Astrocyte of the cerebellum (primary cell): ENCODE results near the gene DPP6.

Experiments
- DNase-seq: peaks from one replicate; pipeline ENCODE4 v3.0.0-alpha.2; 2011; ENCODE audit warnings: low read depth
- H3K4me3 ChIP-seq: 2 replicates; pipeline ENCODE4 v1.5.1; 2011; ENCODE audit warnings: mild to moderate bottlenecking, low read depth, low read length, moderate library complexity
- CTCF ChIP-seq: IDR thresholded peaks from 2 replicates; pipeline ENCODE4 v1.5.1; 2012; ENCODE audit warnings: low read length, low read depth, moderate library complexity, mild to moderate bottlenecking; ENCODE audit errors: missing control alignments
- in situ Hi-C: cut with HindIII; loops from 2 replicates; pipeline ENCODE4 v1.10.0; 2017; ENCODE audit warnings: low sequenced_read_pairs

The DPP6 gene

GRCh38 chr7:154204046-154204445, 151.8 kb downstream of the DPP6 start:
- no peak for TF ChIP-seq CTCF
- in situ Hi-C loops, result no loop called here
- DNase-seq, result no peak
- no peak overlapping the region for H3K4me3 ChIP-seq

- H3K4me3 ChIP-seq, result no peak overlapping the region
- DNase-seq, result no peak
- no peak for TF ChIP-seq CTCF
- in situ Hi-C loops, result no loop called here
Measured at GRCh38 chr7:154212861-154213260, 160.7 kb downstream of the DPP6 start.

GRCh38 chr7:154217688-154218340, 165.6 kb downstream of the DPP6 start:
- DNase-seq, result no peak
- H3K4me3 ChIP-seq, result no peak overlapping the region
- no peak for TF ChIP-seq CTCF
- in situ Hi-C loops, result no loop called here

- no peak overlapping the region for H3K4me3 ChIP-seq
- no peak for TF ChIP-seq CTCF
- in situ Hi-C loops, result no loop called here
- no peak for DNase-seq
Measured at GRCh38 chr7:154231732-154232131, 179.5 kb downstream of the DPP6 start.

- in situ Hi-C loops, result no loop called here
- no peak for TF ChIP-seq CTCF
- no peak for DNase-seq
Measured at GRCh38 chr7:154232700-154233099, 180.5 kb downstream of the DPP6 start.

GRCh38 chr7:154241988-154242387, 189.8 kb downstream of the DPP6 start:
- in situ Hi-C loops, result no loop called here
- no peak for TF ChIP-seq CTCF
- no peak overlapping the region for H3K4me3 ChIP-seq
- DNase-seq, result no peak

More at GRCh38 chr7:154232700-154233099, 180.5 kb downstream of the DPP6 start:
- H3K4me3 ChIP-seq, result no peak overlapping the region
